Measurements from ENCODE around the gene FBXO45. TPM values are rescaled to one million over a fixed set of nuclear protein-coding genes. Genes with fewer than 3 reads are reported as not detected.

FBXO45 gene
- total and polyA plus RNA-seq, 4 donors = 1.6 to 7.7 (median 3.6) TPM

DNA sequence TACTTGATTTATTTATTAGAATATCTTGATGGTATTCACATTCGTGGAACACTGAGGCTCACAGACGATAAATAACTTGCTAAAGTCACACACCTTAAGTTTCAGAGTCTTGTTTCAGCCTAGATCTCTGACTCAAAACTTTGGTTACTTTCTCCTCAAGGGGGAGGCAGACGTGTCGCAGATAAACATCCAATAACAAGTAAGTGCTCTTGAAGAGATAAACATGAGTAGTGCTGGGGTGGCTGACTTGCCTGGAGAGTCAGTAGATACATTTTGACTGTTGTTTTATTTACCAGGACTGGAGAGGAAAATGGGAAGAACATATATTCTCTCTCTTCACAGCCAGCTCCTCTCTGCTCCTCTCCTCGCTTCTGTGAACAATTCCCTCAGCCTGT is 31.3 kb downstream of the FBXO45 start:
- Histone ChIP-seq H3K9ac (ENCODE audit: low read depth in 1 of 2, low read length in 2 of 2) (no peak overlapping the region), H3K27ac (ENCODE audit: low read depth in 1 of 2, low read length in 2 of 2) (no peak overlapping the region), H3K4me1 (ENCODE audit: control insufficient read depth in 4 of 4, insufficient read depth in 4 of 4, low read length in 3 of 4) (no peaks in the 10 kb centered on the region), H3K36me3 (ENCODE audit: control insufficient read depth in 4 of 4, insufficient read depth in 3 of 4, low read depth in 1 of 4, low read length in 3 of 4) (no peaks in the 10 kb centered on the region), H3K9me3 (ENCODE audit: control insufficient read depth in 4 of 4, low read length in 3 of 4) (no peaks in the 10 kb centered on the region), H3K4me3 (ENCODE audit: low read depth in 1 of 3, low read length in 3 of 3) (no peak overlapping the region), H3K27me3 (ENCODE audit: control insufficient read depth in 4 of 4, insufficient read depth in 4 of 4, low read length in 3 of 4) (no peaks in the 10 kb centered on the region)
- TF ChIP-seq FOXA1 (IDR thresholded peaks at IDR 0.05) = no peak
- no peak for TF ChIP-seq TAF1 (conservative IDR thresholded peaks at IDR 0.05)
- TF ChIP-seq, protein P1, sequence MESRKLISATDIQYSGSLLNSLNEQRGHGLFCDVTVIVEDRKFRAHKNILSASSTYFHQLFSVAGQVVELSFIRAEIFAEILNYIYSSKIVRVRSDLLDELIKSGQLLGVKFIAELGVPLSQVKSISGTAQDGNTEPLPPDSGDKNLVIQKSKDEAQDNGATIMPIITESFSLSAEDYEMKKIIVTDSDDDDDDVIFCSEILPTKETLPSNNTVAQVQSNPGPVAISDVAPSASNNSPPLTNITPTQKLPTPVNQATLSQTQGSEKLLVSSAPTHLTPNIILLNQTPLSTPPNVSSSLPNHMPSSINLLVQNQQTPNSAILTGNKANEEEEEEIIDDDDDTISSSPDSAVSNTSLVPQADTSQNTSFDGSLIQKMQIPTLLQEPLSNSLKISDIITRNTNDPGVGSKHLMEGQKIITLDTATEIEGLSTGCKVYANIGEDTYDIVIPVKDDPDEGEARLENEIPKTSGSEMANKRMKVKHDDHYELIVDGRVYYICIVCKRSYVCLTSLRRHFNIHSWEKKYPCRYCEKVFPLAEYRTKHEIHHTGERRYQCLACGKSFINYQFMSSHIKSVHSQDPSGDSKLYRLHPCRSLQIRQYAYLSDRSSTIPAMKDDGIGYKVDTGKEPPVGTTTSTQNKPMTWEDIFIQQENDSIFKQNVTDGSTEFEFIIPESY (IDR thresholded peaks at IDR 0.05) = no peak
- TF ChIP-seq HNF4G (IDR thresholded peaks at IDR 0.05) = no peak
- no peak for TF ChIP-seq GABPA (IDR thresholded peaks at IDR 0.05 in 1 of 2, conservative IDR thresholded peaks at IDR 0.05 in 1 of 2)
- TF ChIP-seq NR2F2 (IDR thresholded peaks at IDR 0.05) = no peak
- no peak for DNase-seq (ENCODE audit: low spot score)
- WGBS = 68% methylated on average over 5 of the region's 5 CpGs

DNA sequence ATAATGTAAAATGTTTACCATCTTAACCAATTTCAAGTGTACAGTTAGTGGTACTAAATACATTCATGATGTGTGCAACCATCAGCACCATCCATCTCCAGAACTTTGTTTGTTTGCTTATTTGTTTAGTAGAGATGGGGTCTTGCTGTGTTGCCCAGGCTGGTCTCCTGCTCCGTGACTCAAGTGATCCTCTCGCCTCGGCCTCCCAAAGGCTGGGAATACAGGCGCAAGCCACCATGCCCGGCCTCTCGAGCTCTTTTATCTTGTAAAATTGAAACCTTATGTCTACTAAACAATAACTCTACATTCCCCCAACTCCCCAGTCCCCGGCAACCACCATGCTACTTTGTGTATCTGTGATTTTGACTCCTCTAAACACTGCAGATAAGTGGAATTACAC is 31.9 kb downstream of the FBXO45 start:
- peaks cover 0 to 3% (median 0%) of the 10 kb centered on the region in 4 donors for H3K27me3 ChIP-seq (ENCODE audit: control insufficient read depth in 4 of 4, insufficient read depth in 4 of 4, low read length in 3 of 4)
- no peak for DNase-seq (ENCODE audit: low spot score)
- H3K4me3 ChIP-seq (ENCODE audit: low read depth in 1 of 3, low read length in 3 of 3) = no peak overlapping the region
- no peaks in the 10 kb centered on the region for H3K4me1 ChIP-seq (ENCODE audit: control insufficient read depth in 4 of 4, insufficient read depth in 4 of 4, low read length in 3 of 4)
- no peak overlapping the region for H3K27ac ChIP-seq (ENCODE audit: low read depth in 1 of 2, low read length in 2 of 2)
- no peaks in the 10 kb centered on the region for H3K36me3 ChIP-seq (ENCODE audit: control insufficient read depth in 4 of 4, insufficient read depth in 3 of 4, low read depth in 1 of 4, low read length in 3 of 4)
- TF ChIP-seq NR2F2 (IDR thresholded peaks at IDR 0.05) = no peak
- no peak overlapping the region for H3K9ac ChIP-seq (ENCODE audit: low read depth in 1 of 2, low read length in 2 of 2)
- H3K9me3 ChIP-seq (ENCODE audit: control insufficient read depth in 4 of 4, low read length in 3 of 4) = no peaks in the 10 kb centered on the region
- 93% methylated on average over 7 of the region's 7 CpGs for WGBS

DNA sequence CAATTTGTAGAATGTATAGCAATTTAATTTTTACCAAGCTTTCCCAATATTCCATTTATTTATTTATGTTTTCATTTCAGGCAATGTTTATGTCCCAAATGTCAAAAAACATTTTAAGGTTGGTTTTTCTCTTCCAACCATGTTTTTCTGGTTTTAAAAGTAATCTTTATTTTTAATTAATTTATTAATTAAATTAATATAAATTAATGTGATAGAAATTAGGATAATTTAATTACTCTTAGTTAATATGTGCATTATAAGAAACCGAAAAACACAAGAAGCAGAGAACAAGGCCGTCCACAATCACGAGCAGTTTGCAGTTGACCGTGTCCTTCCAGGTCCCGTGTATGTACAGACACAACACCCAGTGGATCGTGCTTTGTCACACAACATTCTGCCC is 34.2 kb downstream of the FBXO45 start:
- TF ChIP-seq RAD21 (IDR thresholded peaks at IDR 0.05) (no peak), GABPA (IDR thresholded peaks at IDR 0.05 in 1 of 2, conservative IDR thresholded peaks at IDR 0.05 in 1 of 2) (no peak)
- no peak overlapping the region for H3K27ac ChIP-seq (ENCODE audit: low read depth in 1 of 2, low read length in 2 of 2)
- no peak overlapping the region for H3K9ac ChIP-seq (ENCODE audit: low read depth in 1 of 2, low read length in 2 of 2)
- no peak for DNase-seq (ENCODE audit: low spot score)
- 95% methylated on average over 6 of the region's 6 CpGs for WGBS
- no peaks in the 10 kb centered on the region for H3K36me3 ChIP-seq (ENCODE audit: control insufficient read depth in 4 of 4, insufficient read depth in 3 of 4, low read depth in 1 of 4, low read length in 3 of 4)
- H3K27me3 ChIP-seq (ENCODE audit: control insufficient read depth in 4 of 4, insufficient read depth in 4 of 4, low read length in 3 of 4) = peaks cover 0 to 3% (median 0%) of the 10 kb centered on the region in 4 donors
- no peak overlapping the region for H3K4me3 ChIP-seq (ENCODE audit: low read depth in 1 of 3, low read length in 3 of 3)
- H3K4me1 ChIP-seq (ENCODE audit: control insufficient read depth in 4 of 4, insufficient read depth in 4 of 4, low read length in 3 of 4) = no peaks in the 10 kb centered on the region
- H3K9me3 ChIP-seq (ENCODE audit: control insufficient read depth in 4 of 4, low read length in 3 of 4) = no peaks in the 10 kb centered on the region

DNA sequence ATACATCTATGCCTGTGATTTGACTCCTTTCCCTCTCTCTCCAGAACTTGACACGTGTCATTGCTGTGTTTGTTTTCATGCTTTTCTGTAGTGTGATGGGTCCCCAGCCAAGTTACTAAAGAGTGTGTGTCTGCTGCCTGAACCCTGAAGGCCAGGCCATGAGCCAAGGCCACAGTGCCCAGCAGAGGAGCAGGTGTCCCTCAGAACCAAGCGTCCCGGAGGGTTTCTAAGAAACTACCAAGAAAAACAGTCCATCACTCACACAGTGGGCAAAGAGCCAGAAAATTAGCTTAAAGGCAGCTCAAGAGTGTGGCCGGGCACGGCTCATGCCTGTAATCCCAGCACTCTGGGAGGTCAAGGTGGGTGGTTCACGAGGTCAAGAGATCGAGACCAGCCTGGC is 35.2 kb downstream of the FBXO45 start:
- DNase-seq (ENCODE audit: low spot score) = no peak
- Histone ChIP-seq H3K4me1 (ENCODE audit: control insufficient read depth in 4 of 4, insufficient read depth in 4 of 4, low read length in 3 of 4) (no peaks in the 10 kb centered on the region), H3K4me3 (ENCODE audit: low read depth in 1 of 3, low read length in 3 of 3) (no peak overlapping the region), H3K36me3 (ENCODE audit: control insufficient read depth in 4 of 4, insufficient read depth in 3 of 4, low read depth in 1 of 4, low read length in 3 of 4) (no peaks in the 10 kb centered on the region), H3K27ac (ENCODE audit: low read depth in 1 of 2, low read length in 2 of 2) (no peak overlapping the region), H3K27me3 (ENCODE audit: control insufficient read depth in 4 of 4, insufficient read depth in 4 of 4, low read length in 3 of 4) (peaks cover 0 to 3% (median 0%) of the 10 kb centered on the region in 4 donors), H3K9ac (ENCODE audit: low read depth in 1 of 2, low read length in 2 of 2) (no peak overlapping the region), H3K9me3 (ENCODE audit: control insufficient read depth in 4 of 4, low read length in 3 of 4) (no peaks in the 10 kb centered on the region)
- TF ChIP-seq FOXA1 (IDR thresholded peaks at IDR 0.05) (no peak), YY1 (IDR thresholded peaks at IDR 0.05) (no peak), HNF4G (IDR thresholded peaks at IDR 0.05) (no peak), TAF1 (conservative IDR thresholded peaks at IDR 0.05) (no peak)
- TF ChIP-seq, protein P2, sequence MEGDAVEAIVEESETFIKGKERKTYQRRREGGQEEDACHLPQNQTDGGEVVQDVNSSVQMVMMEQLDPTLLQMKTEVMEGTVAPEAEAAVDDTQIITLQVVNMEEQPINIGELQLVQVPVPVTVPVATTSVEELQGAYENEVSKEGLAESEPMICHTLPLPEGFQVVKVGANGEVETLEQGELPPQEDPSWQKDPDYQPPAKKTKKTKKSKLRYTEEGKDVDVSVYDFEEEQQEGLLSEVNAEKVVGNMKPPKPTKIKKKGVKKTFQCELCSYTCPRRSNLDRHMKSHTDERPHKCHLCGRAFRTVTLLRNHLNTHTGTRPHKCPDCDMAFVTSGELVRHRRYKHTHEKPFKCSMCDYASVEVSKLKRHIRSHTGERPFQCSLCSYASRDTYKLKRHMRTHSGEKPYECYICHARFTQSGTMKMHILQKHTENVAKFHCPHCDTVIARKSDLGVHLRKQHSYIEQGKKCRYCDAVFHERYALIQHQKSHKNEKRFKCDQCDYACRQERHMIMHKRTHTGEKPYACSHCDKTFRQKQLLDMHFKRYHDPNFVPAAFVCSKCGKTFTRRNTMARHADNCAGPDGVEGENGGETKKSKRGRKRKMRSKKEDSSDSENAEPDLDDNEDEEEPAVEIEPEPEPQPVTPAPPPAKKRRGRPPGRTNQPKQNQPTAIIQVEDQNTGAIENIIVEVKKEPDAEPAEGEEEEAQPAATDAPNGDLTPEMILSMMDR (IDR thresholded peaks at IDR 0.05; ENCODE audit: low read depth, low read length, missing input control) = no peak
- TF ChIP-seq, protein P3, sequence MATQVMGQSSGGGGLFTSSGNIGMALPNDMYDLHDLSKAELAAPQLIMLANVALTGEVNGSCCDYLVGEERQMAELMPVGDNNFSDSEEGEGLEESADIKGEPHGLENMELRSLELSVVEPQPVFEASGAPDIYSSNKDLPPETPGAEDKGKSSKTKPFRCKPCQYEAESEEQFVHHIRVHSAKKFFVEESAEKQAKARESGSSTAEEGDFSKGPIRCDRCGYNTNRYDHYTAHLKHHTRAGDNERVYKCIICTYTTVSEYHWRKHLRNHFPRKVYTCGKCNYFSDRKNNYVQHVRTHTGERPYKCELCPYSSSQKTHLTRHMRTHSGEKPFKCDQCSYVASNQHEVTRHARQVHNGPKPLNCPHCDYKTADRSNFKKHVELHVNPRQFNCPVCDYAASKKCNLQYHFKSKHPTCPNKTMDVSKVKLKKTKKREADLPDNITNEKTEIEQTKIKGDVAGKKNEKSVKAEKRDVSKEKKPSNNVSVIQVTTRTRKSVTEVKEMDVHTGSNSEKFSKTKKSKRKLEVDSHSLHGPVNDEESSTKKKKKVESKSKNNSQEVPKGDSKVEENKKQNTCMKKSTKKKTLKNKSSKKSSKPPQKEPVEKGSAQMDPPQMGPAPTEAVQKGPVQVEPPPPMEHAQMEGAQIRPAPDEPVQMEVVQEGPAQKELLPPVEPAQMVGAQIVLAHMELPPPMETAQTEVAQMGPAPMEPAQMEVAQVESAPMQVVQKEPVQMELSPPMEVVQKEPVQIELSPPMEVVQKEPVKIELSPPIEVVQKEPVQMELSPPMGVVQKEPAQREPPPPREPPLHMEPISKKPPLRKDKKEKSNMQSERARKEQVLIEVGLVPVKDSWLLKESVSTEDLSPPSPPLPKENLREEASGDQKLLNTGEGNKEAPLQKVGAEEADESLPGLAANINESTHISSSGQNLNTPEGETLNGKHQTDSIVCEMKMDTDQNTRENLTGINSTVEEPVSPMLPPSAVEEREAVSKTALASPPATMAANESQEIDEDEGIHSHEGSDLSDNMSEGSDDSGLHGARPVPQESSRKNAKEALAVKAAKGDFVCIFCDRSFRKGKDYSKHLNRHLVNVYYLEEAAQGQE (IDR thresholded peaks at IDR 0.05) = no peak
- 70% methylated on average over 7 of the region's 7 CpGs for WGBS

All from liver (tissue), 9 donors.